Calu3 (cell line): ENCODE measurements around the gene CHMP1B. TPM values are rescaled to one million over a fixed set of nuclear protein-coding genes. Genes with fewer than 3 reads are reported as not detected.

Source experiments
- BruUV-seq: library from RNA; stranded (reverse); fragments of 400-500 nt; replicated peaks from 2 replicates; lab custom pipeline; 2021; lab: Mats Ljungman, UMichigan
- CTCF ChIA-PET: fragments of 300-600 bp; sonication (Branson Sonifier 250); formaldehyde crosslinking; loops from one replicate; lab custom pipeline; 2022; ENCODE audit warnings: antibody characterized with exemption; lab: Charles Lee
- DNase-seq: peaks from one replicate; pipeline ENCODE4 v3.0.0; 2022
- H3K27ac Mint-ChIP-seq: one replicate; pipeline ENCODE4 v1.8.0; 2022; ENCODE audit warnings: mixed read lengths; ENCODE audit not compliant: unreplicated experiment
- H3K27me3 Mint-ChIP-seq: one replicate; pipeline ENCODE4 v1.8.0; 2022; ENCODE audit warnings: mixed read lengths; ENCODE audit not compliant: unreplicated experiment
- H3K36me3 Mint-ChIP-seq: one replicate; pipeline ENCODE4 v1.8.0; 2022; ENCODE audit warnings: mild to moderate bottlenecking, moderate library complexity, mixed read lengths; ENCODE audit not compliant: insufficient read depth, unreplicated experiment
- H3K4me1 Mint-ChIP-seq: one replicate; pipeline ENCODE4 v1.8.0; 2022; ENCODE audit warnings: mild to moderate bottlenecking, low read depth, mixed read lengths; ENCODE audit not compliant: unreplicated experiment
- H3K4me3 Mint-ChIP-seq: one replicate; pipeline ENCODE4 v1.8.0; 2022; ENCODE audit warnings: mild to moderate bottlenecking, low read depth, moderate library complexity, mixed read lengths; ENCODE audit not compliant: unreplicated experiment
- H3K9me3 Mint-ChIP-seq: one replicate; pipeline ENCODE4 v1.8.0; 2022; ENCODE audit warnings: low read depth, mixed read lengths; ENCODE audit not compliant: unreplicated experiment
- intact Hi-C: fragments of 100-400 bp; cut with micrococcal nuclease; formaldehyde crosslinking; loops from one replicate; pipeline ENCODE4 v1.10.0; 2022; ENCODE audit not compliant: unreplicated experiment
- total RNA-seq: library from RNA; stranded (reverse); gene quantifications from 2 replicates; pipeline ENCODE4 v1.2.3, GENCODE V29; 2022
- TF ChIP-seq, protein P1 (sequence below): fragments of 200-600 bp; IDR thresholded peaks from one replicate; pipeline ENCODE4 v1.8.0; 2022; ENCODE audit warnings: antibody characterized with exemption; ENCODE audit not compliant: unreplicated experiment

CHMP1B gene
- total RNA-seq, 1 experiment from 2014 or later: 44.4 TPM

DNA sequence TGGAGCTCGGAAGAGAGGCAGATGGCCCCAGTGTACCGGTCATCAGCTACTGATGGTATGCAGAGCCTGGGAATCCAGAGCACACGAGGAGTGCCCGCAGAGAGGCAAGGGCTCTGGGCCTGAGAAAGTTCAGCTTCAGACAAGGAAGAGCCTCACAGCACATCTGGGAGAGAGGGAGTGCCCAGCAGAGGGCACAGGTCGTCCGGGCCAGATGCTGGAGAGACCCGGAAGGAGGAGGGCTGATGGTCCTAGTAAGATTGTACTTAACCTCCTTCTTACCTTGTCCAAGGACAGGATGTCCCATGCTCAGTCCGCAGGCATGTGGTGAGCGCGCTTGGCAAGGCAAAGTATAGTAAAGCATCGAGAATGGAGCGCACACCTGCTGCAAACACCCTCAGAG lies 24.4 kb upstream of the CHMP1B start:
- Mint-ChIP-seq H3K27me3 (no peaks in the 10 kb centered on the region), H3K4me3 (no peak overlapping the region), H3K9me3 (no peaks in the 10 kb centered on the region), H3K36me3 (no peaks in the 10 kb centered on the region), H3K4me1 (no peaks in the 10 kb centered on the region), H3K27ac (no peak overlapping the region)
- no peak for DNase-seq
- intact Hi-C loops: no loop called here
- CTCF ChIA-PET: no interaction called here
- no TSS peak for BruUV-seq
- TF ChIP-seq, protein P1, sequence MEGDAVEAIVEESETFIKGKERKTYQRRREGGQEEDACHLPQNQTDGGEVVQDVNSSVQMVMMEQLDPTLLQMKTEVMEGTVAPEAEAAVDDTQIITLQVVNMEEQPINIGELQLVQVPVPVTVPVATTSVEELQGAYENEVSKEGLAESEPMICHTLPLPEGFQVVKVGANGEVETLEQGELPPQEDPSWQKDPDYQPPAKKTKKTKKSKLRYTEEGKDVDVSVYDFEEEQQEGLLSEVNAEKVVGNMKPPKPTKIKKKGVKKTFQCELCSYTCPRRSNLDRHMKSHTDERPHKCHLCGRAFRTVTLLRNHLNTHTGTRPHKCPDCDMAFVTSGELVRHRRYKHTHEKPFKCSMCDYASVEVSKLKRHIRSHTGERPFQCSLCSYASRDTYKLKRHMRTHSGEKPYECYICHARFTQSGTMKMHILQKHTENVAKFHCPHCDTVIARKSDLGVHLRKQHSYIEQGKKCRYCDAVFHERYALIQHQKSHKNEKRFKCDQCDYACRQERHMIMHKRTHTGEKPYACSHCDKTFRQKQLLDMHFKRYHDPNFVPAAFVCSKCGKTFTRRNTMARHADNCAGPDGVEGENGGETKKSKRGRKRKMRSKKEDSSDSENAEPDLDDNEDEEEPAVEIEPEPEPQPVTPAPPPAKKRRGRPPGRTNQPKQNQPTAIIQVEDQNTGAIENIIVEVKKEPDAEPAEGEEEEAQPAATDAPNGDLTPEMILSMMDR: no peak

DNA sequence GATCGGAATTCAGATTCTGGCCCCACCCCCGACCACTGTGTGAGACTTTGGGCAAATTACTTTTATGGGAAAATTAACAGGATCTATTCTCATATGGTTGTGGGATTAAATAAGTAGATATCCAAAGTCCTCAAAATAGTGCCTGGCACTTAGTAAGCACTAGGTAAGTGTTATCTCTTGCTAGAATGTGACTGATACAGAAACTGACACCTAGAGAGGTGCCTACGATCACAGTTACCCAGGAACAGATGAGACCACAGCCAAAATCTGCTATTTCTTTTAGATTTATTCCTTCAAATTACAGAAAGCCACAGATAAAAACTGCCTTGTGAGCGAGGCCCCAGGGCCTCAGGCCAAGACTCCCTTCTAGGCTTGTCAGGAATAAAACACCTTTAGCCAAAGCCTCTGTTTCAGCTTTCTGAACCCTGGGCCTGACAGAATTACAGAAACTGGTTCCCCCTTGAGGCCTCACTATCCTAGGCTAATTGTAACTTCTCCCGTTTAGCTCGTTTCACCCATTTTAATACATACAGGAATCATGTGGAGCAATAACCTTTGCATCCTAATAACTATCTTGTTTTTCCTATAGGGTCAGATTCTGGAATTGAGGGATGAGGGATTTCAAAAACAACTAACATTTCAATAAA lies 22.3 kb upstream of the CHMP1B start:
- no peaks in the 10 kb centered on the region for H3K4me1 Mint-ChIP-seq
- intact Hi-C loops: no loop called here
- no peak overlapping the region for H3K27ac Mint-ChIP-seq
- BruUV-seq: no TSS peak
- no peaks in the 10 kb centered on the region for H3K9me3 Mint-ChIP-seq
- no peaks in the 10 kb centered on the region for H3K27me3 Mint-ChIP-seq
- no peaks in the 10 kb centered on the region for H3K36me3 Mint-ChIP-seq
- H3K4me3 Mint-ChIP-seq: no peak overlapping the region
- TF ChIP-seq, protein P1: no peak
- CTCF ChIA-PET: no interaction called here
- no peak for DNase-seq

DNA sequence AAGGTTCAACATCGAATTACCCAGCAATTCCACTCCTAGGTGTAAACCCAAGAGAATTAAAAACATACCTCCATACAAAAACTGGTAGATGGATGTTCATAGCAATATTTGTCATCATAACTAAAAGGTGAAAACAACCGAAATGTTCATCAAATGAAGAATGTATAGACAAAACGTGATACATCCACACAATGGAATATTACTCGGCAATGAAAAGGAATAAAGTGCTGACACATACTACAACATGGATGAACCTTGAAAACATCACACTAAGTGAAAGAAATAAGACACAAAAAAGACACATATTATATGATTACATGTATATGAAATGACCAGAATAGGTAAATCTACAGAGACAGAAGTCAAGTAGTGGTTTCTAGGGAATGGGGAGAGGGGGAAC lies 20.6 kb upstream of the CHMP1B start:
- intact Hi-C loops: no loop called here
- no peak overlapping the region for H3K27ac Mint-ChIP-seq
- H3K4me3 Mint-ChIP-seq: no peak overlapping the region
- DNase-seq: no peak
- TF ChIP-seq, protein P1: no peak
- no peaks in the 10 kb centered on the region for H3K27me3 Mint-ChIP-seq
- no peaks in the 10 kb centered on the region for H3K9me3 Mint-ChIP-seq
- no TSS peak for BruUV-seq
- no peaks in the 10 kb centered on the region for H3K4me1 Mint-ChIP-seq
- CTCF ChIA-PET: interaction anchor here (0.7 kb wide), 1 partner anchor 209 kb away, joined by 3 read pairs; no protein-coding TSS in a partner anchor
- no peaks in the 10 kb centered on the region for H3K36me3 Mint-ChIP-seq

DNA sequence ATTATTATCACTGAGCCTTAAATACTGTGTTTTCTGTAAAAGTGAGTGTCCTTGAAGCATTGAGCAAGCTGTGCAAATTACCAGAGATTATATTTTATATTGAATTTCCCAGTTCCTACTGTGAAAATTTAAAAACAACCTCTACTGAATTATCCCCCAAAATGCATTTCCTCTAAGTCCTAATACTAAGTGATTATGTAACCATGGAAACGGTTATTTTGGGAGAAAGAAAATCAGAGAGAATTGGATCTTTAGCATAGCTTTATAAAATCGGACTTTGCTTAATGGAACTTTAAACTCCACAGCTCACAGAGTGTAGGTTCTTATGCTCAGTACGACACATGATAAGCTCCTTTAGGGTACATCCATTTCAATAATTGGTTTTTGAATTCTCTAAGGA lies 19.3 kb upstream of the CHMP1B start:
- DNase-seq: no peak
- H3K4me1 Mint-ChIP-seq: no peaks in the 10 kb centered on the region
- no peak overlapping the region for H3K4me3 Mint-ChIP-seq
- H3K27me3 Mint-ChIP-seq: no peaks in the 10 kb centered on the region
- no peaks in the 10 kb centered on the region for H3K9me3 Mint-ChIP-seq
- no TSS peak for BruUV-seq
- no peak overlapping the region for H3K27ac Mint-ChIP-seq
- intact Hi-C loops: no loop called here
- TF ChIP-seq, protein P1: no peak
- H3K36me3 Mint-ChIP-seq: no peaks in the 10 kb centered on the region
- CTCF ChIA-PET: no interaction called here
